ENCODE measurements around the gene ZNF169. TPM values are rescaled to one million over a fixed set of nuclear protein-coding genes. Genes with fewer than 3 reads are reported as not detected.

Gene ZNF169
- total and polyA plus RNA-seq, 2 donors (not counting 3 experiments of a cell fraction or from before 2014, with no cell fraction given) = 5.4 to 7.7 TPM

DNA sequence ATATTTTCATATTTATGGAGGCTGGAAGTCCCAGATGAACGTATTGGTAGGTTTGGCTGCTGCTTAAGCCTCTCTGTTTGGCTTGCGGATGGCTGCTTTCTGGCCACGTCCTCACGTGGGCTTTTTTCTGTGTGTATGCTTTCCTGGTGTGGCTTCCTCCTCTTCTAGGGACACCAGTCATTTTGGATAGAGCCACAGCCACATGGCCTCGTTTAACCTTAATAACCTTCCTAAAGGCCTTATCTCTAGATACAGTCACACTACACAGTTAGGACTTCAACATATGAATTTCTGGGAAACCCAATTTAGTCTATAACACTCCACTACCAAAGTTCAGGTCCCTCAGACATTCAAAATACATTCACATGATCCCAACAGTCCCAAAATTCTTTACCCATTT is 42.5 kb downstream of the ZNF169 start:
- Histone ChIP-seq H3K4me3 (replicated peaks in 1 of 3; ENCODE audit: insufficient read depth in 1 of 3, low read depth in 1 of 3, low read length in 3 of 3) (no peak overlapping the region), H2AFZ (ENCODE audit: low read depth, low read length) (no peak overlapping the region), H3K4me2 (ENCODE audit: insufficient read depth, low read length) (no peak overlapping the region), H3K36me3 (ENCODE audit: control insufficient read depth in 2 of 2, extremely low read depth in 1 of 2, insufficient read depth in 2 of 2, low read length in 2 of 2) (peaks cover 0 to 3% of the 10 kb centered on the region in 2 experiments), H3K79me2 (ENCODE audit: control insufficient read depth, insufficient read depth, low read length) (no peaks in the 10 kb centered on the region), H4K20me1 (replicated peaks; ENCODE audit: control insufficient read depth, extremely low read depth, insufficient read depth, low read length) (no peaks in the 10 kb centered on the region), H3K9me3 (replicated peaks; ENCODE audit: control insufficient read depth, insufficient read depth, low read length) (no peaks in the 10 kb centered on the region), H3K9ac (replicated peaks; ENCODE audit: extremely low read depth, insufficient read depth, low read length) (no peak overlapping the region), H3K27ac (ENCODE audit: insufficient read depth, low read depth, low read length) (no peak overlapping the region), H3K4me1 (ENCODE audit: control insufficient read depth, extremely low read depth, insufficient read depth, low read length) (no peaks in the 10 kb centered on the region), H3K27me3 (ENCODE audit: control insufficient read depth in 2 of 2, insufficient read depth in 2 of 2, low read length in 2 of 2) (no peaks in the 10 kb centered on the region), H3K9me1 (replicated peaks; ENCODE audit: control insufficient read depth, extremely low read depth, insufficient read depth, low read length) (no peaks in the 10 kb centered on the region)
- ChIA-PET POLR2A (no interaction called here), CTCF (no interaction called here)
- dilution Hi-C loops (cut with MboI; ENCODE audit: extremely low pct_ligation_motif_present, low sequenced_read_pairs) (no loop called here), intact Hi-C loops (cut with micrococcal nuclease) (no loop called here)
- FAIRE-seq (no peak), DNase-seq (ENCODE audit: low read depth, low spot score) (no peak)
- TF ChIP-seq FOS (IDR thresholded peaks at IDR 0.05; ENCODE audit: borderline replicate concordance, insufficient read depth, low read length) (no peak), MYC (IDR thresholded peaks at IDR 0.05; ENCODE audit: low read depth, low read length) (no peak), EZH2 (IDR thresholded peaks at IDR 0.05; ENCODE audit: borderline replicate concordance, low read depth, low read length, severe bottlenecking) (no peak), GATA2 (IDR thresholded peaks at IDR 0.05; ENCODE audit: insufficient read depth, insufficient read length, low read depth, low read length) (no peak), POLR2A (IDR thresholded peaks at IDR 0.05; ENCODE audit: low read depth, low read length) (no peak), JUN (IDR thresholded peaks at IDR 0.05; ENCODE audit: borderline replicate concordance, insufficient read depth, insufficient read length, low read depth) (no peak), POLR2AphosphoS5 (IDR thresholded peaks at IDR 0.05; ENCODE audit: insufficient read depth, low read depth, low read length) (no peak)
- TF ChIP-seq, protein P1, sequence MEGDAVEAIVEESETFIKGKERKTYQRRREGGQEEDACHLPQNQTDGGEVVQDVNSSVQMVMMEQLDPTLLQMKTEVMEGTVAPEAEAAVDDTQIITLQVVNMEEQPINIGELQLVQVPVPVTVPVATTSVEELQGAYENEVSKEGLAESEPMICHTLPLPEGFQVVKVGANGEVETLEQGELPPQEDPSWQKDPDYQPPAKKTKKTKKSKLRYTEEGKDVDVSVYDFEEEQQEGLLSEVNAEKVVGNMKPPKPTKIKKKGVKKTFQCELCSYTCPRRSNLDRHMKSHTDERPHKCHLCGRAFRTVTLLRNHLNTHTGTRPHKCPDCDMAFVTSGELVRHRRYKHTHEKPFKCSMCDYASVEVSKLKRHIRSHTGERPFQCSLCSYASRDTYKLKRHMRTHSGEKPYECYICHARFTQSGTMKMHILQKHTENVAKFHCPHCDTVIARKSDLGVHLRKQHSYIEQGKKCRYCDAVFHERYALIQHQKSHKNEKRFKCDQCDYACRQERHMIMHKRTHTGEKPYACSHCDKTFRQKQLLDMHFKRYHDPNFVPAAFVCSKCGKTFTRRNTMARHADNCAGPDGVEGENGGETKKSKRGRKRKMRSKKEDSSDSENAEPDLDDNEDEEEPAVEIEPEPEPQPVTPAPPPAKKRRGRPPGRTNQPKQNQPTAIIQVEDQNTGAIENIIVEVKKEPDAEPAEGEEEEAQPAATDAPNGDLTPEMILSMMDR (IDR thresholded peaks at IDR 0.05; ENCODE audit: extremely low read depth in 1 of 2, insufficient read depth in 1 of 2, low read depth in 1 of 2, low read length in 2 of 2) = no peak
- TF ChIP-seq, protein P2, sequence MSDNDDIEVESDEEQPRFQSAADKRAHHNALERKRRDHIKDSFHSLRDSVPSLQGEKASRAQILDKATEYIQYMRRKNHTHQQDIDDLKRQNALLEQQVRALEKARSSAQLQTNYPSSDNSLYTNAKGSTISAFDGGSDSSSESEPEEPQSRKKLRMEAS (IDR thresholded peaks at IDR 0.05; ENCODE audit: insufficient read depth, insufficient read length) = no peak
- no TSS peak for BruUV-seq (replicated peaks)

Data from endothelial cell of umbilical vein (primary cell).